DOHH2 (cell line): ENCODE results near the gene AGK.
"Not testable (repeated sequence)": the region's sequence is repeated elsewhere in the genome, so short reads cannot be mapped to it uniquely, and the experiment has no call there.

Experiments used
- H3F3A ChIP-seq: fragments of 200-600 bp; sonication (generic), shearing (Covaris generic); 2 replicates; pipeline ENCODE4 v1.6.0; 2016; ENCODE audit warnings: antibody characterized with exemption, mild to moderate bottlenecking; ENCODE audit not compliant: control insufficient read depth, insufficient read depth
- H3K27ac ChIP-seq: fragments of 200-600 bp; sonication (generic); 2 replicates; pipeline ENCODE4 v1.5.1; 2014; ENCODE audit warnings: low read depth, mild to moderate bottlenecking, low read length, moderate library complexity
- H3K27me3 ChIP-seq: fragments of 200-600 bp; sonication (generic); 2 replicates; pipeline ENCODE4 v1.6.1; 2014; ENCODE audit warnings: mild to moderate bottlenecking, low read length, mixed read lengths; ENCODE audit not compliant: control insufficient read depth
- H3K36me3 ChIP-seq: fragments of 200-600 bp; sonication (generic); 2 replicates; pipeline ENCODE4 v1.6.1; 2014; ENCODE audit warnings: mild to moderate bottlenecking, low read length, moderate library complexity, mixed read lengths; ENCODE audit not compliant: control insufficient read depth
- H3K4me1 ChIP-seq: fragments of 200-600 bp; sonication (generic); 2 replicates; pipeline ENCODE4 v1.6.1; 2014; ENCODE audit warnings: mild to moderate bottlenecking, low read length, mixed read lengths; ENCODE audit not compliant: control insufficient read depth
- H3K4me2 ChIP-seq: fragments of 200-600 bp; sonication (generic); 2 replicates; pipeline ENCODE4 v1.6.0; 2014; ENCODE audit warnings: mild to moderate bottlenecking, low read length, moderate library complexity
- H3K4me3 ChIP-seq: fragments of 200-600 bp; sonication (generic); 2 replicates; pipeline ENCODE4 v1.5.1; 2014; ENCODE audit warnings: mild to moderate bottlenecking, low read length, mixed read lengths
- H3K79me2 ChIP-seq: fragments of 200-600 bp; sonication (generic); 2 replicates; pipeline ENCODE4 v1.6.1; 2014; ENCODE audit warnings: mild to moderate bottlenecking, low read length, mixed read lengths; ENCODE audit not compliant: control insufficient read depth
- H3K9me2 ChIP-seq: fragments of 200-600 bp; sonication (generic); replicated peaks from 2 replicates; pipeline ENCODE4 v1.6.1; 2014; ENCODE audit warnings: mild to moderate bottlenecking, low read length, mixed read lengths; ENCODE audit not compliant: control insufficient read depth
- H3K9me3 ChIP-seq: fragments of 200-600 bp; sonication (generic); 2 replicates; pipeline ENCODE4 v1.6.1; 2014; ENCODE audit warnings: antibody characterized with exemption, low read length, mixed read lengths; ENCODE audit not compliant: control insufficient read depth, insufficient read depth
- H4K20me1 ChIP-seq: fragments of 200-600 bp; sonication (generic); 2 replicates; pipeline ENCODE4 v1.6.0; 2014; ENCODE audit warnings: low read depth, mild to moderate bottlenecking, antibody characterized with exemption, low read length, moderate library complexity; ENCODE audit not compliant: control insufficient read depth, insufficient read depth
- CTCF ChIP-seq: fragments of 200-600 bp; sonication (generic); IDR thresholded peaks from one replicate; pipeline ENCODE4 v1.5.1; 2014; ENCODE audit warnings: antibody characterized with exemption, mild to moderate bottlenecking, low read depth, low read length; ENCODE audit not compliant: poor library complexity, severe bottlenecking
- EZH2phosphoT487 ChIP-seq: fragments of 200-600 bp; sonication (generic); IDR thresholded peaks from 2 replicates; pipeline ENCODE4 v1.6.1; 2017; ENCODE audit warnings: borderline replicate concordance, mild to moderate bottlenecking, antibody characterized with exemption, low read length, moderate library complexity, mixed read lengths

The AGK gene

DNA sequence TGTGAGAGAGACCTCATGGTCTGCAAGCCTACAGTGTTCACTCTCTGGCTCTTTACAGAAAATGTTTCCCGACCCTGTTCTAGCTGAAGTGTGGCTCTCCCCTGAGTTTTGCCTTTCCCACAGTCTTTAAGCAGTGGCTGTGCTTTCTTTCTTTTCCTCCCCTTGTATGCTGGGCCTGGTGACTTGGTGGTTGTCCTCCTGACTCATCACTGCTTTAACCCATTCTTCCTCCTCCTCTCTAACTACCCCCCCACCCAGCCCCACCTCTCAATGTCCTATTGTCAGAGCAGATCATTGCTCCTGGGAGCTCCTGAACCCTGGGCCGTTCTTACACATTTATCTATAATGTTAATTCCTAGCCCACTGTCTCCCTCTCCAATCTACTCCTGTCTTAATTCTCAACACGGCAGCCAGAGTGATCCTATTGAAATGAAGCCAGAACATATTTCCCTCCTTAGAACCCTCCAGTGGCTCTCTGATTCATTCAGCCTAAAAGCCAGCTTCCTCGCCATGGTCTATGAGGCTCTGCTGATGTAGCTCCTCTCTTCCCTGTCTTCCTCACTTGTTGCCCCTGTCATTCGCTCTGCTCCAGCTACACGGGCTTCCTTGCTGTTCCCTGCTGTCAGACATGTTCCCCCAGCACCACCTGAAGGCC lies 95.7 kb downstream of the AGK start:
- Histone ChIP-seq H3K4me1 (no peaks in the 10 kb centered on the region), H3K27ac (no peak overlapping the region), H3K4me3 (no peak overlapping the region), H3K4me2 (no peak overlapping the region), H3K27me3 (no peaks in the 10 kb centered on the region), H3F3A (no peaks in the 10 kb centered on the region), H3K79me2 (no peaks in the 10 kb centered on the region), H3K9me2 (no peaks in the 10 kb centered on the region), H3K9me3 (no peaks in the 10 kb centered on the region), H4K20me1 (no peaks in the 10 kb centered on the region), H3K36me3 (peaks cover 43% of the 10 kb centered on the region)
- TF ChIP-seq CTCF (no peak), EZH2phosphoT487 (no peak)

DNA sequence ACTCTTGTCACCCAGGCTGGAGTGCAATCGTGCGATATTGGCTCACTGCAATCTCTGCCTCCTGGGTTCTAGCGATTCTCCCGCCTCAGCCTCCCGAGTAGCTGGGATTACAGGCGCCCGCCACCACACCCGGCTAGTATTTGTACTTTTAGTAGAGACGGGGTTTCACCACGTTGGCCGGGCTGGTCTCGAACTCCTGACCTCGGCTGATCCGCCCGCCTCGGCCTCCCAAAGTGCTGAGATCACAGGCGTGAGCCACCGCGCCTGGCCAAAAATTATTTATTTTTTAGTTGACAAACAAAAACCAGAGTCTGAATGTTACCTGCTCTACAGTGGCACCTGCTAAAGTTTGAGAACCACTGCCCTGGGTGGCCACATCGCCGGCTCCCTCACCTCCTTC lies 96.5 kb downstream of the AGK start:
- not testable (repeated sequence) for H3K79me2 ChIP-seq, H3K27me3 ChIP-seq, H3K4me1 ChIP-seq, H3K4me2 ChIP-seq, H3F3A ChIP-seq, H3K9me3 ChIP-seq, H3K4me3 ChIP-seq, H4K20me1 ChIP-seq, H3K27ac ChIP-seq, H3K9me2 ChIP-seq
- peaks cover 40% of the 10 kb centered on the region for H3K36me3 ChIP-seq

GRCh38 chr7:141648276-141649114 lies 97.3 kb downstream of the AGK start:
- H3K4me1 ChIP-seq, result no peaks in the 10 kb centered on the region
- no peak overlapping the region for H3K4me2 ChIP-seq
- H3F3A ChIP-seq, result no peaks in the 10 kb centered on the region
- no peaks in the 10 kb centered on the region for H4K20me1 ChIP-seq
- no peak overlapping the region for H3K4me3 ChIP-seq
- no peaks in the 10 kb centered on the region for H3K9me2 ChIP-seq
- peaks cover 40% of the 10 kb centered on the region for H3K36me3 ChIP-seq
- H3K79me2 ChIP-seq, result no peaks in the 10 kb centered on the region
- TF ChIP-seq CTCF (no peak), EZH2phosphoT487 (no peak)
- no peaks in the 10 kb centered on the region for H3K27me3 ChIP-seq
- no peaks in the 10 kb centered on the region for H3K9me3 ChIP-seq
- no peak overlapping the region for H3K27ac ChIP-seq
